Fibroblast of pulmonary artery (primary cell): ENCODE measurements around the gene PLEKHA6.

ENCODE experiments used
- DNase-seq: peaks from one replicate; pipeline ENCODE4 v3.0.0-alpha.2; 2010; ENCODE audit warnings: low read depth
- H3K4me3 ChIP-seq: replicated peaks from 2 replicates; pipeline ENCODE4 v1.5.1; 2011; ENCODE audit warnings: low read depth, mild to moderate bottlenecking, control low read depth, low read length, moderate library complexity
- CTCF ChIP-seq: IDR thresholded peaks from 2 replicates; pipeline ENCODE4 v1.5.1; 2011; ENCODE audit warnings: mild to moderate bottlenecking, control low read depth, low read length, inconsistent platforms; ENCODE audit errors: missing control alignments

Gene PLEKHA6

GRCh38 chr1:204382714-204383083 lies 23.0 kb upstream of the PLEKHA6 start:
- no peak for DNase-seq
- no peak for TF ChIP-seq CTCF
- no peak overlapping the region for H3K4me3 ChIP-seq

- no peak for DNase-seq
- TF ChIP-seq CTCF, result no peak
- H3K4me3 ChIP-seq, result no peak overlapping the region
Observed at GRCh38 chr1:204380293-204380831, 20.6 kb upstream of the PLEKHA6 start.

GRCh38 chr1:204377800-204378668 lies 18.3 kb upstream of the PLEKHA6 start:
- TF ChIP-seq CTCF, result no peak
- no peak for DNase-seq
- peak overlapping the region; percentile 42 for H3K4me3 ChIP-seq

GRCh38 chr1:204376919-204377799 lies 17.4 kb upstream of the PLEKHA6 start:
- no peak for DNase-seq
- TF ChIP-seq CTCF, result no peak
- H3K4me3 ChIP-seq, result peak overlapping the region; percentile 42

GRCh38 chr1:204376465-204376864 lies 16.7 kb upstream of the PLEKHA6 start:
- DNase-seq, result no peak

GRCh38 chr1:204373911-204374310 lies 14.2 kb upstream of the PLEKHA6 start:
- no peak for DNase-seq
- TF ChIP-seq CTCF, result no peak
- H3K4me3 ChIP-seq, result no peak overlapping the region

More at GRCh38 chr1:204376465-204376864, 16.7 kb upstream of the PLEKHA6 start:
- TF ChIP-seq CTCF, result no peak
- H3K4me3 ChIP-seq, result no peak overlapping the region
